ENCODE results near the gene HMGA1.

Gene HMGA1

DNA sequence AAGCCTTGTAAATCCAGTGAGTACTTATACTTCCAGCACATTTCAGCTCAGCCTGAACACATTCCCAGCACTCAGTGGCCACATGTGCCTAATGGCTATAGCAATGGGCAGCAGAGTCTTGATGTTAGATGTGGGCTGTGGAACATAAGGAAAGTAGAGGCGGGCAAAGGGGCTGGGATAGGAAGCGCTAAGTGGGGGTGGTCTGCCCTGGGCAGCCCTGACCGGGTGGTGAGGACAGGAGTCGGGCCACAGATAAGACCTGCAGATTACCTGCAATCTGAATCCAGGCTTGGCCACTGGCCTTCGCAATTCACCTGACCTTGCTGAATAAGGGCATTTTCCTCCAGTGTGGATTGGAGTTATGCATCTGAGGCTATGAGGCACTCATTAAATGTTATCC, 11.1 kb upstream of the HMGA1 start:
- DNase-seq = no peak

DNA sequence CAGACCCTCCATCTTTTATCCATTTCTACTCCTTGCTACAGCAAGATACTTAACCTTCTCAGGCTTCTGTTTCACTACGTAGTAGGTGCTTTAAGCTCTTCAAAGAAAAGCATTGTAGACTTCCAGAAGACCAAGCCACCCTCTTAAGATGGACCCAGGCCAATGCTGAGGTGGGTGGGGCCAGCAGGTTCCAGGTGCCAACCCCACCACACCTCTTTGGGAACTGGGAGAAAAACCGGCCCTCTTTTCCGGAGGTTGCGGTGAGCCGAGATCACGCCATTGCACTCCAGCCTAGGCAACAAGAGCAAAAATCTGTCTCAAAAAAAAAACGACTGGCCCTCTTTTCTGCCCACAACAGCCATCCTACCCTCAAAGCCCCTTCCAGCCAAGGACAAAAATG, 10.6 kb upstream of the HMGA1 start:
- no peak for DNase-seq

DNA sequence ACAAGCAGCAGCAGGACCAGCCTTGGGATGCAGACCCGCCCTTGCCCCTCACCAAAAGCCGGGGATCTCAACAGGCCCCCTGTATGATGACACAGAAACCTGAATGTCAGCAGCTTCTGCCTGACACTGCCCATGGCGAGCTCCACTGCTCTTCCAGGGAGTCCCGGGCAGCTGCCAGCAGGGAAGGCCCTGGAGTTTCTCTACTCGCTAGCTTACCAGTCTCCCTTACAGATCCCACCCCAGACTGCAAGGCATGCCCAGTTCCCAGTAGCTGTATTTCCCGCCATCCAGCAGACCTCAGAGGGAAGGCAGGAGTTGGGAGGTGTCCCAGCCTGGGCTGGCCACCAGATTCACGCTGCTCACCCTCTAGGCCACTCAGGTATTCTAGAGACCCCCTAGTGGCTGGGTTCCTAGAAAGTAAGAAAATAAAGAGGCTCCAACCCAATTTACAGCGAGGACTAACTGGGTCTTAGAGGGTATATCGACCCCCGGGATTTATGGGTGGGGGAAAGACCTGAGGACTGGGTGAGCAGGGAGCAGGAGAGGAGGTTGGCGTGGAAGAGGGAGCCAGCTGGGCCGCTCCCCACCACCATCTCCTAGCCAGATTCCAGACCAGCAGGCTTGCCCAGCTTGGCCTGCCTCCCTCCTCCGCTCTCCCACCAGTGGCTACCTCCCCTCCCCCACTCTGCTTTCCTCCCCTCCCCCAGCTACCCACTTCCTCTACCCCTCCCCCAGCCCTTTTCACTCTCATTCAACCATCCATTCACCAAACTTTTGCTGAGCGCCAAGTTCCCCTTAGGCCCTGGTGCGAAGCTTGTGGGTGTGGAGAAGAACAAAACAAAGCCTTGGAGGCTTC, 9.7 kb upstream of the HMGA1 start:
- DNase-seq = no peak

DNA sequence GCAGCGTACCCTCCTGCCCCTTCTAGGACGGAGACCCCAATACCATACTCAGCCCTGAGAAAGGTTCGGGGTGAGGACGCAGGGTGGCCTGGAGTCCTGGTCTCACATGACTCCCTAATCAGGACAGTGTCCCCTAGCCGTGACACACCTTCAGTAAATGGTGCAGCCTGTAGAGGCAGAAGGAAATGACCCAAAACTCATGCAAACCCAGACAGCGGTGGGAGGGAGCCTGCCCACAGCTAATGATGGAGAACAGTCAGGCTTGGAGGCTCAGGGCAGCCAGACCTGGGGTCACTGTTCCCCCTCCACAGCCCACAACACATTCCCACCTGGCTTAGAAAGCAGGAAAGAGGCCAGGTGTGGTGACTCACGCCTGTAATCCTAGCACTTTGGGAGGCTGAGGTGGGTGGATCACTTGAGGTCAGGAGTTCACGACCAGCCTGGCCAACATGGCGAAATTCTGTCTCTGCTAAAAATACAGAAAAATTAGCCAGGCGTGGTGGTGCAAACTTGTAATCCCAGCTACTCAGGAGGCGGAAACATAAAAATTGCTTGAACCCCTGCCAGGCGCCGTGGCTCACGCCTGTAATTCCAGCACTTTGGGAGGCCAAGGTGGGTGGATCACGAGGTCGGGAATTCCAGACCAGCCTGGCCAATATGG, 8.8 kb upstream of the HMGA1 start:
- no peak for DNase-seq

DNA sequence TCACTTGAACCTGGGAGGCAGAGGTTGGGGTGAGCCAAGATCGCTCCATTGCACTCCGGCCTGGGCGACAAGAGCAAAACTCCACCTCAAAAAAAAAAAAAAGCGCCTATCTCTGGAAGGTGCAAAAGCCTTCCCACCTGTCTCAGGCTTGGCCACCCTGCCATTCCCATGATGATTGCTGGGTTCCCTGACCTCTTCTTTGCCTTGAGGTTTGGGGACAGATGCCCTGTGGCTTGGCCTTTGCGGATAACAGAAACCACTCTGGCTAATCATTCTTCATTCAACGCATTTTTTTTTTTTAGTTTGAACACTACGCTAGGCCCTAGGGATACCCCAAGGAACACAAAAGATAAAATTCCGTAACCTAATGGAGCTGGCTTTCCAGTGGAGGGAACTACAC, 6.8 kb upstream of the HMGA1 start:
- DNase-seq = no peak

DNA sequence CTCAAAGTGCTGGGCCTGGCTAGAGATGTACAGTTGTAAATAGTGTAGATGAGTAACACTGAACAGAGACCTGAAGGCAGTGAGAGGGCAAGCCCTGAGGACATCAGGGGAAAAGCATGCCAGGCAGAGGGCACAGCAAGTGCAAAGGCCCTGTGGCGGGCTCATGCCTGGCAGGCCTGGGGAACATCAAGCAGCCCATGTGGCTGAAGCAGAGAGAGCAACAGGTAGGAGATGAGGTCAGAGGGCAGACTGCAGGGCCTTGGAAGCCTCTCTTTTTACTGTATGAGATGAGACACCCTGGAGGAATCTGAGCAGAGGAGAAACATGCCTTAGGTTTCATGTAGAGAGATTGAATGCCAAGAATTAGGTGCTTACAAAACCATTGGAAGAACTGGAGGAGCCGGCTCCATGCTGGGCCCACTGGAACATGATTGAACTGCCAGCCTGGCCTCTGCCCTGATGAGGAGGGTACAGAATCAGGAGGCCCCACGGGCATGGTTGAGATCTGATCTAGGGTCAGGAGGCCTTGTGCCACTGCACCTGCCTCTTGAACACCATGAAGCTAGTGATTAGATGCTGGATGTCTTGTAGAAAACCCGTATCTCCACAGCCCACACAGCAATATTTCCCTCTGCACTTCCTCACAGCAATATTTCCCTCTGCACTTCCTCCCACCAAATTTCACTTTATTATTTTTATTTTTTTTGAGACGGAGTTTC, 5.9 kb upstream of the HMGA1 start:
- no peak for DNase-seq

DNA sequence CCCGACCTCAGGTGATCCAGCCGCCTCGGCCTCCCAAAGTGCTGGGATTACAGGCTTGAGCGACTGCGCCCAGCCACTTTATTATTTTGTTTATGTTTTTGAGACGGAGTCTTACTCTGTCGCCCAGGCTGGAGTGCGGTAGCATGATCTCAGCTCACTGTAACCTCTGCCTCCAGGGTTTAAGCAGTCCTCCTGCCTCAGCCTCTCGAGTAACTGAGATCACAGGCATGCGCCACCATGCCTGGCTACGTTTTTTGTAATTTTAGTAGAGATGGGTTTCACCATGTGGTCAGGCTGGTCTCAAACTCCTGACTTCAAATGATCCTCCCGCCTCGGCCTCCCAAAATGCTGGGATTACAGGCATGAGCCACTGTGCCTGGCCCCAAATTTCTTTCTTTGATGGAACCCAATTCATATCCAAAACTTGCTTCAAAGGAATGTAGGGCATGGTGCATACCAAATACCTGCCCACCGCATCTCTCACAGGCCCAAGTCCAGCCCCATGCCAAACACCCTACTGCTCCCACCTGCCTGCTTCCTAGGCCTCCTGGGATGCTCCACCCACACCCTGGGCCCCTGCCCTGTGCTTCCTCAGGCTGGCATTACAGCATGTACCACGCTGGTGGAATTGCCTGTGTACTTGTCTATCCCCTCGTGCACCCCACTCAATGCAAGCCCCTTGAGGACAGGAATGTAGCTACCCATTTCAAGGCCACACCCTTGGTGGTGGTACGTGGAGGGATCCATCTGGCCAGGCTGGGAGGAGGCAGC, 4.9 kb upstream of the HMGA1 start:
- no peak for DNase-seq

DNA sequence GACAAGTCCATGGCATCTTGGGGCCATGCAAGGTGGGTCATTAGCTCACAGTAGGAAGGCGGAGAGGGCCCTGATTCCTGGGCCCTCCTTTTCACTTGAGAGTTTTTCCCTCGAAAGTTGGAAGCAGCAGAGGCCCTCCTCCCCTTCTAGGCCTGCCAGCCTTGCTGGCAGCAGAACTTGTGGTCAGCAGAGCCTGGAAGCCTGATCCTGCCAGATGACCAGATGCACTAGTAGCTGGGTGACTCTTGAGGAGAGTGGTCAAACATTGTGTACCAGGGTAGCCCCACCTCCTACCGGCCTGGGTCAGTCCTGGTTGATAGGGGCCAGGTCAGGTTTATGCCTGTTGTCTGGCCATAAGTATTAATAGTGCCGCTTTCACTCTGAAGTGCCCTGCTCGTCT, 3.8 kb upstream of the HMGA1 start:
- no peak for DNase-seq

DNA sequence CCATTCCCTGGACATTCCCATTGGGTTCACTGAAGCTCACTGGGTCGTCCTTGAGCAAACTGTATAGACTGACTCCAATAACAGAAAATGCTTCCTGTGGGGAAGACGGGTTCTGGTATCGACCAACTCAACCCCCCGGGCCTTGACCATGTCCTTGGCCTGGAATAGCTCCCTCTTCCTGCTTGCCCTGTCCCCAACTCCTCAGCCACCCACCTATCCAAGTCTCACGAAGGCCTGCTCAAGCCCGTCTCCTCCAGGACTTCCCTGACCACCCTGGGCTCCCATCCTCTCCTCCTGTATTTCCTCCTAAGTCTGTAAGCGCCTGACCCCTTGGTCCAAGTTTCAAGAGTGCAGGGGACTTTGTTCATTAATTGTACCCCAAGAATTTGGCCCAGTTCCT, 2.8 kb upstream of the HMGA1 start:
- DNase-seq = no peak

DNA sequence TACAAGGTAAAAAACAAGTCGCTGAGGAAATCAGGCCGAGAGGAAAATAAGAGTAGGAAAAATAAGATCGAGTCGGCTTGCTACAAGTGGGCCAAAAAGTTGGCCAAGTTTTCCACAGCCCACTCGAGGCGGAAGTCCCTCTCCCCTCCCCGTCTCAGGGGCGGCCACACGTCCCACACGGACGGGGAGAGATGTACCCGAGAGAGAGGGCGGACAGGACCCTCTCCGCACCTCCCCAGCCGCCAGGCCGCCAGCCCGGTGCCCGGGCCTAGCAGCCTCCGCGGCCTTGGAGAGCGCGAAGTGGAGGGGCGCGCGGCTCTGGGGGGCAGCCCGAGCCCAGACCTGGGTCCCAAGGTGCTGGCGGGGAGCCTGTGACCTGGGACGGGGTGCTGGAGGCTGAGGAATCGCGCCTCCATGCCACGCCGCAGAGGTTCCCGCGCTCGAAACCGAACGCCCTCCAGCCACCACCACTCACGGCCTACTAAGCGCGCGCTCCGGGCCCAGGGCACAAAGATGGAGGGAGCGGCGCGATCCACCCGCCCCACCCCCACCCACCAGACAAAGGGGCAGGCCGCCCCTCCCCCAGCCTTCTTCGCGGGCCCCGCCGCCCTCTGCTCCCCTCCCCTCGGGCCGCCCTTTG, 1.9 kb upstream of the HMGA1 start:
- no peak for DNase-seq

DNA sequence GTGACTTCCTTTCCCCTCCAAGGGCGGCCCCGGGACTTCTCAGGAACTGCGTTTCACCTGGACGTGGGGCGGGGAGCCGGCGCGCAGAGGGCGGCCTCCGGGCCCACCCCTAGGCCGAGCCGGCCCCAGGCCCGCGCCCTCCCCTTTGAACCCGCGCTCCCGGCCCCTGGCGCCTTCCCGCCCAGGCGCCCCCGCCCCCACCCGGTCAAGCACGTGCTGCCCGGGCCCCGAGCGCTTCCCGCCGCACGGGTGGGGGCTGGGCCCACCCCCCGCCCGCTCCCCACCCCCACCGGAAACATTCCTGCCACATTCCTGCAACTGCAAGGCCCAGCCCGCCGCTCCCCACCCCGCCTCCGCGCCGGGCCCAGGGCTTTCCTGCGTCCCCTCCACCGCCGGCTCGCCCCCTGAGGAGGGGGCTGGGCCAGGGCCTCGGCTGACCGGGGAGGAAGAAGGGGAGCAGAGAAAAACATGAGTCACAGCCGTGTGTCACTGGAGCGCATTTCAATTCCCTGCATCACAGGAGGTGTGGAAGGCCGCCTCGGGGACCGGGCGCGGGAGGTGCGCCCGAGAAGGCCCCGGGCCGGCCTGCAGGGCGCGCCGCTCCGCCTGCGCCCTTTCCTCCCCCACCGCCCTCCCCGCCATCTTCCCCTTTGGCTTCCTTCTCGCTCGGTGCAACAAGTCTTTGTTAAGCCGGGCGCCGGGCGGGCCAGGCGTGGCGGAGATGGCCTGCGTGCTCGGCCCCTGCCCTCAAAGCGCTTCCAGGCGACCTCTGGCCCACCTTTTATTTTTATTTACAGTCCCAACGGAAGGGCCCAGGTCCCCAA, 1.2 kb upstream of the HMGA1 start:
- peak; percentile 97 for DNase-seq

DNA sequence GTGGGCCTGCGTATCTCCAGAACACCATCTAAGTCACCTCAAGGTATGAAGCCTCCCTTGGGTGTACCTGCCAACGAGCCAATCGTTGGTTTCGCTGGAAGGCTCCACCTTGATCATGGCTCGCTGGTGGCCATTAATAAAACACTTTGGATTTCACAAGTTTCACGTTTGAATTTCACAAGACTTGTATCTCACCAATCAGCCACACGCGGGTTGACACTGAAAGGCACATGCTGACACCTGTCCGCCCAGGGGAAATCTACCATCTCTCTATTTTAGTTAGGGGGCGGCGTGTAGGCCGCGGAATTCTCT, 586 bp upstream of the HMGA1 start:
- peak; percentile 85 for DNase-seq

DNA sequence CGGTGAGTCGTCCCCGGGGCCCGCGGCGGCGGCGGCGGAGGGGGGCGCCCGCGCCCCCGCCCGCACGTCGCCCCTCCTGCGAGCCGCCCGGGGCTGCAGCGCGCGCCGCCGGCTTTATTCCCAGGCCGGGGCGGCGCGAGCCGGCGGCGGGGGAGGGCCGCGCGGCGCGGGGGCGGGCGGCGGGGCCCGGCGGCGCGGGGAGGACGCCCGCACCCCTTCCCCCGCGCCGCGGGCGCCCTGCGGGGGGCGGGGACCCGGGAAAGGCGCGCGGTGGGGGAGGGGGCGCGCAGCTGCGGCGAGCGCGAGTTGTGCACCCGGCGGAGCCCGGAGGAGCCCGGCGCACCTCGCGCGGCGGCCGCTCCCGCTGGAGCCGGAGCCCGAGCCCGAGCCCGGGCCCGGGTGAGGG, 646 bp downstream of the HMGA1 start:
- no peak for DNase-seq

DNA sequence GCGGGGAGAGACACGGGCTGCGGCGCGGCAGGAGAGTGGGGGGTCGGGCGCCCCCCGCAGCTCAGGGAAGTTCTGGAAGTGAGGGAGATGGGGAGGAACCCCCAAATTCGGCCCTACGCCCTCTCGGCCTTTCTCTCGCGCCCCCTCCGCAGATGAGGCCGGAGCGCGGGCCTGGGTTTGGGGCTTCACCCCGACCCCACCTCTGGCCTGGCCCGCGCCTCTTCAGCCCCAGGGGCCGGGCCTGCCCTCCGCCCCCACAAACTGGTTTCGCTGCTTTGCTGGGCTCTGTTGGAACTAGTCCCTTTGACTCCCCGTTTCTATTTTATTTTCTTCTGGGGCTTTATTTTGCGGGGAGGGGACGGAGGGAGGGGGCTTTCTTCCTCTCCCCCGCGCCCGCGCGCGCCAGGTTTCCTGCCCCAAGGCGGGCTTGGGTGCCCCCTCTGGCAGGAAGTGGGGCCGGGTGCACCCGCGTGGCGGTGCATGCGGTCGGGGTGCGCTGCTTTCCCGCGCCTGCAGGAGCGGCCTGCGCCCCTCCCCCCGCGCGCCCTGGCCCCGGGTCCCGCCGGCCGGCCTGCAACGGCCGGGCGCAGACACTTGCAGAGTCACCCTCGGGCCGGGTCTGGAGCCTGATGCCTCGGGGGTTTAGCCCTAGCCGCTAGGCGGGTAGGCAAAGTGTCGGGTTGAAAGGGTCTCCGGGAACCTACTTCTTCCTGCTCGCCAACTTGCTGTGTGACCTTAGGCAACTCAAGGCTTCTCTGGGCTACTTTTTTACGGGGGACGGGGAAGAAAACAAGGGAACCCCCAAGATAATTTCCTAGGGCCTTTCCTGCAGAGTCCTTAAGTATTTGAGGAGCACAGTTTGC, 1.3 kb downstream of the HMGA1 start:
- DNase-seq = no peak

DNA sequence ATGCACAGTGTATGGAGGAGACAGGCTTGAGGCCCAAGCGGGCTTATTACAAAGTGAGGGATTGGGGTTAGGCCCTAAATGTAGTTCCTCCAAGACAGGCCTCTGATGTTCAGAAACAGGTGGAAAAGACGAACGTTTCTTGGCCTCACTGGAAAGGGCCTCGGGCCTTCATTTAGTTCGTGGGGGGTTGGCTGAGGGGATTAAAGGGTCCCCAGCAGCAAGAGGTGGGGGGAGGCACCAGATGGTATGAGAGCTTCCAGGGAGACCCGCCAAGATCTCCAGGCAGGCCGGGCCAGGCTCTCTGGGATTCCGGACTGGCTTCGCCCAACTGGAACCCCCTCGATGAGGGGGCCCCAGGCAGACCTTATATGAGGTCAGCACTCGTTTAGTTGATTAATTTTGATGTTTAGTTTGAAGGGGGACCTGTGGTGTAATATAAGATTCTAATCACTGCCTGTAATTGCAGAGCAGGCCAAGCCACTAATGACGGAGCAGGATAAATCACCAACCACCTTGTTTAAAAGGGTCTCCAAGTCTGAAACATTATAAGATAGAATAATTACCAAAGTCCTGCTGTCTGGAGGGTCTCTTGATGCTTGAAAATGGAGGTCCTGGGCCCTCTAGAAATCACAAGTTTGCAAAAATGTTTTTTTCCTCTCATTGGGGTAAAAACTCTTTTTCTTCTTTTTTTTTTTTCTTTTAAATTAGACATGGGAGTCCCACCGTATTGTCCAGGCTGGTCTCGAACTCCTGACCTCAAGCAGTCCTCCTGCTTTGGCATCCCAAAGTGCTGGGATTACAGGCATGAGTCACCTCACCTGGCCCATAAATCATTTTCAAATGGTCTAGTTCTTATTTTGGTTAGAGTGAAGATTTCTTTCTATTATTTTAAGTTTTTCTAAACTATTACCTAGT, 2.2 kb downstream of the HMGA1 start:
- no peak for DNase-seq

DNA sequence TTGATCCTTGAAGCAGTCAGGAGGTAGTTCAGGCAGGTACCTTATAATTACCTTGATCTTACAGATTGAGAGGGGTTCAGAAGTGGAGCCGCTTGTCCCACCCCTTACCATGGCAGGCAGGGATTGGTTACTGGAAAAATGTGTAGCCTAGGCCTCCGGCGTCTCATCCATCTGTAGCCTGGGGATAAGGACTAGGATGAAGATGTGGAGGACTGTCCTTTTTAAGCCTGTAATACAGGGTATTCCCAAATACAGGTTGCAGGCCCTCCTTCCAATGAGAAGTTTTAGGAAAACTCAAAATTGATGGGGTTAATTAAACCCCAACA, 2.8 kb downstream of the HMGA1 start:
- DNase-seq = no peak

DNA sequence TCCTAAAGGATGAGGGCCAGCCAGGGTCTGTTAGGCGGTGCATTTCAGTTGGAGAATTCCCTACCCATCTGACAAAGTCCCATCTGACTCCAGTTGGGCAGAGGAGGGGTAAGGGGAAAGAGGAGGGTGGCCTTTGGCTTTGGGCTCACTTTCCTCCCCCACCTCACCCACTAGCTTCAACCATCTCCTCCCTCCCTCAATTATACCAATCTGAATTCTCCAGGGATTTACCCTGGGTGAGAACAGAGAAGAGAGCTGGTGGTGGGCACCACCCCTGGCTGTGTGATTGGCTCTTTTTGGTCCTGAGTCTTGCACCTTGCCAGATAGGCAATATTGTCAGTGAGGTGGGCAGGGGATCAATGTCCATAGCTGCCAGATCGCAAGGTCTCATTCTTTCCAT, 3.2 kb downstream of the HMGA1 start:
- no peak for DNase-seq

DNA sequence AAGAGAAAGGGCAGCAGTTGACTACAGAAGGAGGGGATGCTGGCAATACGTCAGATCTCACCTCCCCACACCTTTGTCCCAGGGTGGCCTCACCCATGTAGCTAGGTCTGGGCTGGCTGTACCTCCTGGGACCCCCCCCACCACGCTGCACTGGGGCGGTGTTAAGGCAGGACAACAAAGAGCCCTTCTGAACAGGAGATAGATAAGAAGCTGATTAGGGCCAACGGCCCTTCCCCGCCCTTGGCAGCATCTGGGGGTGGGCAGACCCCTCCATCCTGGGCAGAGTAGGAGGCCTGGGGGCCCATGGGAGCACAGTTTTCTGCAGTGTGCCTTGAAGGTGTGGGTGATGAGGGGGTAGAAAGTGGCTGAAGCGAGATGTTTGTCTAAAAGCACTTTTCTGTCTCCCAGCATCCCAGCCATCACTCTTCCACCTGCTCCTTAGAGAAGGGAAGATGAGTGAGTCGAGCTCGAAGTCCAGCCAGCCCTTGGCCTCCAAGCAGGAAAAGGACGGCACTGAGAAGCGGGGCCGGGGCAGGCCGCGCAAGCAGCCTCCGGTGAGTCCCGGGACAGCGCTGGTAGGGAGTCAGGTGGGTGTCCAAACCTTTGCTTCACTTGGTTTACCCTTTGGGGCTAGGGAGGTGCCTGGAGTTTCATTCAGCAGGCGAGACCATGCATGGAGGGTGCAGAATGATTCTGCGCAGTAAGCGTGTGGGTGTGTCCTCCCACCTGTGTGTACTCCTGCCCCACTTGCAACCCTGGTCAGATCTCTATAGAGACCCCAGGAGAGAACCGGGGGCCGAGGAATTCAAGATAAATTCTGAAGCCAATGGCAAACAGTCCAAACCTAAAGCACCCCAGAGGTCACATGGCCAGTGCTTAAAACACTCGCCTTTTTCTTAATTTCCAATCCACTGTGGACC, 3.9 kb downstream of the HMGA1 start:
- no peak for DNase-seq

Measured in NCI-H510A treated with DMSO at 0.1 percent for 48 hours (cell line).